ENCODE results near the gene GDF15. TPM values are rescaled to one million over a fixed set of nuclear protein-coding genes. Genes with fewer than 3 reads are reported as not detected.

GDF15 gene
- total RNA-seq, 1 experiment from 2014 or later, result 15.1 TPM

DNA sequence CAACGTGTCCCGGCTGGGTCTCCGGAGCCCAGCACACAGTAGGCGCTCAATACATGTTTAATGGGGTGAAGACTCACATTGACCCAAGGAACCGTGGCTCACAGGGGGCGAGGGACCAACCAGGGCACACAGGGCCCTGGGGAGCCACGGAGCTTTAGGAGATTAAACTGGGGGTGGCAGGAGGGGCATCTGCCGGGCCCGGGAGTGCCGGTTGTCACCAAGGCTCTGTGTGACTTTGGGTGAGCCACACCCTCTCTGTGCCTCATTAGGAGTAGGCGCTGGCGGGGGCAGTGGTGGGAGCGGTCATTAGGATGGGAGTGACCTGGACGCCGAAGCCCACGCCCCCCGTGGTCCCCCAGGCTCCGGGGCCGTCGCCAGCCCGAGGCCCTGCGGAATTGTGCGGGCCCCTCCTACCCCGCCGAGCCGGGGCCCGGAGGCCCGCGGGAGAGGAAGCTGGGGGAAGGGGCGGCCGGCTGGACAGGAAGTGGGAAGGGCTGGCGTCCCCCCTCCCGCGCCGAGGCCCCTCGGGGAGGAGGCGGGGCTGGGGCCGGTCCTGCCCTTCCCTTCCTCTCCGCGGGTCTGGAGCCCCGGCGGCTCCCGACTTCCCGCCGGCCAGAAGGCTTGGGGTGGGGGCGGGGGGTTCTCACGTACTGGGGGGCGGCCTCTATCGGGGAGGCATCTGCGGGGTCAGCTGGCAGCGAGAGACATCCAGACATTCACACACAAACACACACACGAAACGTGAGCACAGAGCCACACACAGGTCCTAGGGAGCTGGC, 31.5 kb downstream of the GDF15 start:
- Histone ChIP-seq H4K20me1 (ENCODE audit: insufficient read depth) (peaks cover 23% of the 10 kb centered on the region), H3K9me2 (ENCODE audit: insufficient read depth) (no peaks in the 10 kb centered on the region), H3K79me2 (ENCODE audit: low read depth) (peaks cover 27% of the 10 kb centered on the region), H3K4me1 (replicated peaks; ENCODE audit: insufficient read depth) (peaks cover 55% of the 10 kb centered on the region), H3F3A (ENCODE audit: insufficient read depth, low read depth) (peaks cover 51% of the 10 kb centered on the region), H3K27ac (peak overlapping the region; percentile 54), H3K27me3 (ENCODE audit: insufficient read depth, low read depth) (no peaks in the 10 kb centered on the region), H3K36me3 (ENCODE audit: low read depth) (no peaks in the 10 kb centered on the region), H2AFZ (peak overlapping the region; percentile 87), H3K4me2 (peak overlapping the region; percentile 98), H3K4me3 (peak overlapping the region; percentile 76), H3K9me3 (ENCODE audit: insufficient read depth, low read depth) (no peaks in the 10 kb centered on the region)
- ChIA-PET POLR2A (ENCODE audit: unreplicated experiment) (interaction anchor here (0.6 to 1.0 kb wide), 4 partner anchors 37 to 193 kb away, joined by 3 to 5 read pairs (median 4); partner anchors contain the start of gene JUND), CTCF (interaction anchor here (0.6 to 1.0 kb wide), 4 partner anchors 67 to 273 kb away, joined by 3 to 5 read pairs (median 4); no protein-coding TSS in a partner anchor)
- DNase-seq, result peak; percentile 59 to 77
- TF ChIP-seq, protein P1, sequence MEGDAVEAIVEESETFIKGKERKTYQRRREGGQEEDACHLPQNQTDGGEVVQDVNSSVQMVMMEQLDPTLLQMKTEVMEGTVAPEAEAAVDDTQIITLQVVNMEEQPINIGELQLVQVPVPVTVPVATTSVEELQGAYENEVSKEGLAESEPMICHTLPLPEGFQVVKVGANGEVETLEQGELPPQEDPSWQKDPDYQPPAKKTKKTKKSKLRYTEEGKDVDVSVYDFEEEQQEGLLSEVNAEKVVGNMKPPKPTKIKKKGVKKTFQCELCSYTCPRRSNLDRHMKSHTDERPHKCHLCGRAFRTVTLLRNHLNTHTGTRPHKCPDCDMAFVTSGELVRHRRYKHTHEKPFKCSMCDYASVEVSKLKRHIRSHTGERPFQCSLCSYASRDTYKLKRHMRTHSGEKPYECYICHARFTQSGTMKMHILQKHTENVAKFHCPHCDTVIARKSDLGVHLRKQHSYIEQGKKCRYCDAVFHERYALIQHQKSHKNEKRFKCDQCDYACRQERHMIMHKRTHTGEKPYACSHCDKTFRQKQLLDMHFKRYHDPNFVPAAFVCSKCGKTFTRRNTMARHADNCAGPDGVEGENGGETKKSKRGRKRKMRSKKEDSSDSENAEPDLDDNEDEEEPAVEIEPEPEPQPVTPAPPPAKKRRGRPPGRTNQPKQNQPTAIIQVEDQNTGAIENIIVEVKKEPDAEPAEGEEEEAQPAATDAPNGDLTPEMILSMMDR (conservative IDR thresholded peaks at IDR 0.05), result no peak
- no peak for TF ChIP-seq EZH2 (IDR thresholded peaks at IDR 0.05; ENCODE audit: low read depth)
- BruUV-seq (replicated peaks), result TSS peak; percentile 56
- intact Hi-C loops (cut with micrococcal nuclease; ENCODE audit: unreplicated experiment), result loop anchor here (5.0 to 10.0 kb wide), 2 partner anchors 163 to 410 kb away; partner anchors contain the start of gene ARRDC2

DNA sequence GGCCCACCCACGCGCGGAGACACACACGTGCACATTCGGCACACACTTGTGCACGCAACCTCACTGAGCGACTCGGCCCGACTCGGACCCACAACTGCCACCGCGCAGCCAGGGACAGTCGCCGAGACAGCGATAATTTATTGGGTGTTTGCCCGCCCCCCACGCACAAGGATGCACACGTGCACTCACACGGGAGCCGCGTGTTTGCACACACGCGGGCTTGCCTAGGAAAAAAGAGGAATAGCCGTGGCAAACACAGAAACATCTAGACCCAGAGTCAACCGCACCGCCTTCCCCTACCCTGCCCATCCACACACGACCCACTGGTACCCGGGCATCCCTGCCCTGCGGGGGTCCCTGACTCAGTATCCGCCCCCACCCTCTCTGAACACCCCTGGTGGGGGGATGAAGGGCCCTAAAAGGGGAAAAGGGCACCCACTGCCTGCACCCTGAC, 32.1 kb downstream of the GDF15 start:
- Histone ChIP-seq H3K36me3 (ENCODE audit: low read depth) (no peaks in the 10 kb centered on the region), H3K4me1 (replicated peaks; ENCODE audit: insufficient read depth) (peaks cover 55% of the 10 kb centered on the region), H2AFZ (no peak overlapping the region), H4K20me1 (ENCODE audit: insufficient read depth) (peaks cover 28% of the 10 kb centered on the region), H3F3A (ENCODE audit: insufficient read depth, low read depth) (peaks cover 49% of the 10 kb centered on the region), H3K27me3 (ENCODE audit: insufficient read depth, low read depth) (no peaks in the 10 kb centered on the region), H3K4me3 (peak overlapping the region; percentile 76), H3K9me3 (ENCODE audit: insufficient read depth, low read depth) (no peaks in the 10 kb centered on the region), H3K4me2 (peak overlapping the region; percentile 98), H3K9me2 (ENCODE audit: insufficient read depth) (no peaks in the 10 kb centered on the region), H3K27ac (no peak overlapping the region), H3K79me2 (ENCODE audit: low read depth) (peaks cover 32% of the 10 kb centered on the region)
- intact Hi-C loops (cut with micrococcal nuclease; ENCODE audit: unreplicated experiment), result loop anchor here (5.0 to 10.0 kb wide), 2 partner anchors 163 to 411 kb away; partner anchors contain the start of gene ARRDC2
- BruUV-seq (replicated peaks), result no TSS peak
- CTCF ChIA-PET, result interaction anchor here (0.7 kb wide), 1 partner anchor 272 kb away, joined by 3 read pairs; no protein-coding TSS in a partner anchor
- DNase-seq, result no peak
- POLR2A ChIA-PET (ENCODE audit: unreplicated experiment), result interaction anchor here (0.6 to 1.0 kb wide), 2 partner anchors 38 to 194 kb away, joined by 4 to 5 read pairs; no protein-coding TSS in a partner anchor
- TF ChIP-seq, protein P1 (conservative IDR thresholded peaks at IDR 0.05), result no peak
- no peak for TF ChIP-seq EZH2 (IDR thresholded peaks at IDR 0.05; ENCODE audit: low read depth)

DNA sequence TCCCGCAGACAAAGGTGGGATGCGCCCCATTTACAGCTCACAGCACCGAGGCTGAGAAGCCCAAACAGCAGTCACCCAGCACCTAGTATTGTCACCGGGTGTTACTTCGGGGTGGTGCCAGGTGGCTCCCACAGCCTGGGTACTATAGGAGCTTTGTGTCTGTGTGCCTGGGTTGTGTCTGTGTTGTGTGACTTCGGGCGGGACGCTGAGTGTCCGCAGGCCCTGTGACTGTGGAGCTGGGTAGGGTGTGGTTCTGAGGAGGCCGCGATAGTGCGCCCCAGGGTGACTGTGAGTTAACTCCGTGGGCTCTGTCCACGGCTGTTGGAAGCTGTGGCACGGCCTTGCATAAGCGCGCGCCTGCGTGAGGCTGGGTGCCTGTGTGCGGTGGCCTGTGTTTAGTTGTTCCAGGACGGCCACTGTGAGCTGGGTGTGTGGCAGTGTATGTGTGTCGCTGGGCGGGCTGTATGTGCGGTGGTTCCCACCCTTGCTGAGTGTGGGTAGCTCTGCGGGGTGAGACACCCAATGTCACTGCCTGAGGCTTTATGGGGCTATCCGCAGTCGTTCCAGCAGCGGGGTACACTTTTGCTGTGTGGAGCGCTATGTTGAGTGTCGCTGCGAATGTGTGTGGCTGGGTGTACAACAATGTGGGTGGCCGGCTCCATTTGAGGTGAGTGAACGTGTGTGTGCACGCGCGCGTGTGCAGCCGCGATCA, 32.7 kb downstream of the GDF15 start:
- POLR2A ChIA-PET (ENCODE audit: unreplicated experiment), result interaction anchor here (0.5 to 0.6 kb wide), 3 partner anchors 96 to 504 kb away, joined by 3 to 5 read pairs (median 3); partner anchors contain the start of genes JUND and LSM4
- Histone ChIP-seq H2AFZ (no peak overlapping the region), H3K4me2 (peak overlapping the region; percentile 98), H3K27me3 (ENCODE audit: insufficient read depth, low read depth) (no peaks in the 10 kb centered on the region), H3K4me3 (peak overlapping the region; percentile 68; the same call in 1 of the 2 replicates), H3K9me3 (ENCODE audit: insufficient read depth, low read depth) (no peaks in the 10 kb centered on the region), H3F3A (ENCODE audit: insufficient read depth, low read depth) (peaks cover 49% of the 10 kb centered on the region), H3K27ac (no peak overlapping the region), H3K79me2 (ENCODE audit: low read depth) (peaks cover 37% of the 10 kb centered on the region), H3K36me3 (ENCODE audit: low read depth) (no peaks in the 10 kb centered on the region), H3K4me1 (replicated peaks; ENCODE audit: insufficient read depth) (peaks cover 55% of the 10 kb centered on the region), H3K9me2 (ENCODE audit: insufficient read depth) (no peaks in the 10 kb centered on the region), H4K20me1 (ENCODE audit: insufficient read depth) (peaks cover 33% of the 10 kb centered on the region)
- CTCF ChIA-PET, result interaction anchor here (0.6 to 0.8 kb wide), 2 partner anchors 53 to 117 kb away, joined by 3 to 6 read pairs; no protein-coding TSS in a partner anchor
- TF ChIP-seq EZH2 (IDR thresholded peaks at IDR 0.05; ENCODE audit: low read depth), result no peak
- TF ChIP-seq, protein P1 (conservative IDR thresholded peaks at IDR 0.05), result no peak
- no TSS peak for BruUV-seq (replicated peaks)
- DNase-seq, result no peak
- intact Hi-C loops (cut with micrococcal nuclease; ENCODE audit: unreplicated experiment), result loop anchor here (5.0 to 10.0 kb wide), 2 partner anchors 164 to 411 kb away; partner anchors contain the start of gene ARRDC2

All from PC-9 (cell line).